AG04450 (cell line): ENCODE measurements around the gene PRKAG2. TPM values are rescaled to one million over a fixed set of nuclear protein-coding genes. Genes with fewer than 3 reads are reported as not detected.

Experiments used
- CTCF ChIA-PET: fragments of 300-600, 350-600 bp; formaldehyde crosslinking; extraction: SDS; loops from one replicate; lab custom pipeline; 2022; ENCODE audit warnings: antibody characterized with exemption, inconsistent platforms; lab: Charles Lee
- POLR2A ChIA-PET: fragments of 350-600 bp; formaldehyde crosslinking; extraction: SDS; loops from one replicate; lab custom pipeline; 2021; ENCODE audit warnings: antibody characterized with exemption, inconsistent platforms; lab: Yijun Ruan, JAX
- DNase-seq: peaks from one replicate; pipeline ENCODE4 v3.0.0-alpha.2; 2011; ENCODE audit warnings: low read depth, low spot score
- H3K27ac ChIP-seq: one replicate; pipeline ENCODE4 v1.5.1; 2012; ENCODE audit warnings: low read depth, low read length, control low read depth
- H3K27me3 ChIP-seq: one replicate; pipeline ENCODE4 v1.6.0; 2012; ENCODE audit warnings: low read length; ENCODE audit not compliant: control insufficient read depth, insufficient read depth
- H3K4me3 ChIP-seq: 2 replicates; pipeline ENCODE4 v1.5.1; 2011; ENCODE audit warnings: mild to moderate bottlenecking, low read depth, low read length, control low read depth
- H3K9me3 ChIP-seq: 2 replicates; pipeline ENCODE4 v1.5.1; 2012; ENCODE audit warnings: low read length; ENCODE audit not compliant: control insufficient read depth, insufficient read depth
- CTCF ChIP-seq: IDR thresholded peaks from 2 replicates; pipeline ENCODE4 v1.5.1; 2011; ENCODE audit warnings: low read depth, low read length, control low read depth, inconsistent platforms
- polyA plus RNA-seq: library from polyadenylated mRNA; depleted of rRNA; stranded (reverse); fragments of >200 nt; gene quantifications from 2 replicates; pipeline ENCODE4 v1.2.3, GENCODE V29; 2011

The PRKAG2 gene
- polyA plus RNA-seq, 1 experiment: 45.0 TPM

- POLR2A ChIA-PET: no interaction called here
- peaks cover 4% of the 10 kb centered on the region; the same call in 1 of the 2 replicates for H3K9me3 ChIP-seq
- CTCF ChIA-PET: no interaction called here
- no peak for TF ChIP-seq CTCF
- H3K27me3 ChIP-seq: peaks cover 30% of the 10 kb centered on the region
- no peak overlapping the region for H3K4me3 ChIP-seq
- DNase-seq: no peak
- no peak overlapping the region for H3K27ac ChIP-seq
These were observed 10.9 kb downstream of the PRKAG2 start for GRCh38 chr7:151866028-151866427.

- CTCF ChIA-PET: no interaction called here
- Histone ChIP-seq H3K27ac (no peak overlapping the region), H3K27me3 (peaks cover 26% of the 10 kb centered on the region), H3K4me3 (no peak overlapping the region), H3K9me3 (no peaks in the 10 kb centered on the region; the same call in 1 of the 2 replicates)
- no peak for TF ChIP-seq CTCF
- no peak for DNase-seq
- POLR2A ChIA-PET: no interaction called here
These were observed 11.7 kb downstream of the PRKAG2 start for GRCh38 chr7:151865070-151865670.

- Histone ChIP-seq H3K27me3 (peaks cover 22% of the 10 kb centered on the region), H3K27ac (no peak overlapping the region), H3K9me3 (no peaks in the 10 kb centered on the region; the same call in 1 of the 2 replicates), H3K4me3 (no peak overlapping the region)
- ChIA-PET POLR2A (no interaction called here), CTCF (no interaction called here)
- no peak for DNase-seq
- no peak for TF ChIP-seq CTCF
These were observed 12.4 kb downstream of the PRKAG2 start for GRCh38 chr7:151864561-151864960.

- Histone ChIP-seq H3K27ac (no peak overlapping the region), H3K27me3 (peaks cover 17% of the 10 kb centered on the region), H3K9me3 (no peaks in the 10 kb centered on the region; the same call in 1 of the 2 replicates), H3K4me3 (no peak overlapping the region)
- ChIA-PET CTCF (no interaction called here), POLR2A (no interaction called here)
- no peak for TF ChIP-seq CTCF
- no peak for DNase-seq
These were observed 12.8 kb downstream of the PRKAG2 start for GRCh38 chr7:151864081-151864480.

- POLR2A ChIA-PET: no interaction called here
- Histone ChIP-seq H3K4me3 (no peak overlapping the region), H3K27ac (no peak overlapping the region), H3K27me3 (peaks cover 15% of the 10 kb centered on the region), H3K9me3 (no peaks in the 10 kb centered on the region; the same call in 1 of the 2 replicates)
- CTCF ChIA-PET: no interaction called here
- DNase-seq: no peak
- no peak for TF ChIP-seq CTCF
These were observed 13.4 kb downstream of the PRKAG2 start for GRCh38 chr7:151863386-151864079.
